Erythroblast (primary cell): ENCODE measurements around the gene CHST7.

Source experiments
- GATA1 ChIP-seq: IDR thresholded peaks from 2 replicates; pipeline ENCODE4 v1.6.1; 2011; ENCODE audit warnings: low read depth, mild to moderate bottlenecking, control low read depth, low read length, moderate library complexity
- POLR2A ChIP-seq: IDR thresholded peaks from 2 replicates; pipeline ENCODE4 v1.6.1; 2011; ENCODE audit warnings: mild to moderate bottlenecking, low read length

DNA sequence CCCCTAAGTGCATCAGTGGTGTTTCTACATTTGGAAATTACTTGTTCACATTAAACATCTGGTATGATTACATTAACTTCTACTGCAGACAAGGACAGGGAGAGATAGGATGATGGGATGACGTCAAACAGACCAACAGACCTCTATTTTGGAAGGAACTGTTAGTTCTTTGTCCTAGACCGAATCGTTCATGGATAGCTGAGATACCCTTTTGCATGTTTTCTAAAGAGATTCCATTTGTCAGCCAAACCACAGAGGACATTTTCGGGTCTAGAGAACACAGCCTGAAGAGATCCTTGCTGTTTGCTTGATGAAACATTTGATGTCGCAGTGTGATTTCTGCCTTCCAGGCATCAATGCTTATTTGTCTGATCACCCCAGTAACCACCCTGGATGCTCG, 27.7 kb downstream of the CHST7 start:
- TF ChIP-seq POLR2A (no peak), GATA1 (no peak)
